ENCODE results near the gene PXDN. TPM values are rescaled to one million over a fixed set of nuclear protein-coding genes. Genes with fewer than 3 reads are reported as not detected.

The PXDN gene
- total and polyA plus RNA-seq, 2 donors (not counting 1 experiment from before 2014, with no cell fraction given), result 0.21 to 1.4 TPM

- CTCF ChIA-PET, result no interaction called here
- Histone ChIP-seq H3K79me2 (ENCODE audit: control insufficient read depth, insufficient read depth, low read length) (no peaks in the 10 kb centered on the region), H3K27me3 (replicated peaks in 1 of 4; ENCODE audit: control extremely low read depth in 1 of 4, control insufficient read depth in 3 of 4, insufficient read depth in 4 of 4, low read length in 3 of 4) (peaks cover 0 to 17% (median 6%) of the 10 kb centered on the region in 4 experiments), H3K9me3 (ENCODE audit: control extremely low read depth in 1 of 3, control insufficient read depth in 2 of 3, insufficient read depth in 1 of 3, low read length in 2 of 3) (peaks cover 0 to 29% (median 0%) of the 10 kb centered on the region in 3 donors), H3K36me3 (replicated peaks in 1 of 2; ENCODE audit: control extremely low read depth in 1 of 2, control insufficient read depth in 1 of 2, extremely low read depth in 1 of 2, insufficient read depth in 2 of 2, low read length in 1 of 2) (no peaks in the 10 kb centered on the region), H3K4me3 (ENCODE audit: control extremely low read depth in 1 of 5, extremely low read depth in 1 of 5, insufficient read depth in 1 of 5, low read depth in 2 of 5, low read length in 4 of 5) (no peak overlapping the region), H2AFZ (ENCODE audit: insufficient read depth, low read depth, low read length, poor library complexity, severe bottlenecking) (no peak overlapping the region), H3K4me1 (ENCODE audit: control insufficient read depth in 2 of 2, insufficient read depth in 2 of 2, low read length in 2 of 2) (peaks cover 9 to 10% of the 10 kb centered on the region in 2 donors), H3K4me2 (replicated peaks; ENCODE audit: low read depth, low read length, poor library complexity, severe bottlenecking) (no peak overlapping the region), H3K9ac (ENCODE audit: low read length) (no peak overlapping the region), H3K27ac (ENCODE audit: low read length in 2 of 2) (no peak overlapping the region), H4K20me1 (ENCODE audit: control insufficient read depth, insufficient read depth, low read length, poor library complexity, severe bottlenecking) (no peaks in the 10 kb centered on the region)
- H3K4me3 Mint-ChIP-seq, result no peak overlapping the region
- ATAC-seq (ENCODE audit: low read depth) (no peak), DNase-seq (no peak)
- no peak overlapping the region for H3K27ac Mint-ChIP-seq
- H3K27me3 Mint-ChIP-seq, result peaks cover 8% of the 10 kb centered on the region
- H3K4me1 Mint-ChIP-seq, result no peaks in the 10 kb centered on the region
- TF ChIP-seq, protein P1, sequence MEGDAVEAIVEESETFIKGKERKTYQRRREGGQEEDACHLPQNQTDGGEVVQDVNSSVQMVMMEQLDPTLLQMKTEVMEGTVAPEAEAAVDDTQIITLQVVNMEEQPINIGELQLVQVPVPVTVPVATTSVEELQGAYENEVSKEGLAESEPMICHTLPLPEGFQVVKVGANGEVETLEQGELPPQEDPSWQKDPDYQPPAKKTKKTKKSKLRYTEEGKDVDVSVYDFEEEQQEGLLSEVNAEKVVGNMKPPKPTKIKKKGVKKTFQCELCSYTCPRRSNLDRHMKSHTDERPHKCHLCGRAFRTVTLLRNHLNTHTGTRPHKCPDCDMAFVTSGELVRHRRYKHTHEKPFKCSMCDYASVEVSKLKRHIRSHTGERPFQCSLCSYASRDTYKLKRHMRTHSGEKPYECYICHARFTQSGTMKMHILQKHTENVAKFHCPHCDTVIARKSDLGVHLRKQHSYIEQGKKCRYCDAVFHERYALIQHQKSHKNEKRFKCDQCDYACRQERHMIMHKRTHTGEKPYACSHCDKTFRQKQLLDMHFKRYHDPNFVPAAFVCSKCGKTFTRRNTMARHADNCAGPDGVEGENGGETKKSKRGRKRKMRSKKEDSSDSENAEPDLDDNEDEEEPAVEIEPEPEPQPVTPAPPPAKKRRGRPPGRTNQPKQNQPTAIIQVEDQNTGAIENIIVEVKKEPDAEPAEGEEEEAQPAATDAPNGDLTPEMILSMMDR (IDR thresholded peaks at IDR 0.05), result no peak
- TF ChIP-seq EZH2 (IDR thresholded peaks at IDR 0.05; ENCODE audit: borderline replicate concordance, insufficient read depth, low read depth, low read length, poor library complexity, severe bottlenecking), result no peak
- POLR2A ChIA-PET, result no interaction called here
- WGBS (ENCODE audit: insufficient coverage), result 91% methylated on average over 29 of the region's 29 CpGs
- no peaks in the 10 kb centered on the region for H3K9me3 Mint-ChIP-seq (ENCODE audit: insufficient read depth)
- intact Hi-C loops (cut with micrococcal nuclease), result no loop called here
Measured at GRCh38 chr2:1600191-1601066, 143.9 kb downstream of the PXDN start.
